BLaER1 treated with 17β-estradiol and CSF1 and Interleukin-3, amounts not matched to agents 10 nM and 100 nM (cell line): ENCODE data around the gene CELA3A.
A peak's percentile ranks its signal among the peaks of the same experiment; 100 is the strongest.
"Not testable (repeated sequence)": the region's sequence is repeated elsewhere in the genome, so short reads cannot be mapped to it uniquely, and the experiment has no call there.

Experiments
- H3K27ac ChIP-seq, 11 experiments: shearing (Covaris generic); formaldehyde crosslinking; 2 replicates each; pipeline ENCODE4 v1.8.1; 2022
- H3K27me3 ChIP-seq, 11 experiments: shearing (Covaris generic); formaldehyde crosslinking; 2 replicates each; pipeline ENCODE4 v1.8.1; 2022
- H3K36me3 ChIP-seq, 11 experiments: shearing (Covaris generic); formaldehyde crosslinking; 2 replicates each; pipeline ENCODE4 v1.8.1; 2022
- H3K4me1 ChIP-seq, 10 experiments: shearing (Covaris generic); formaldehyde crosslinking; 2 replicates each; pipeline ENCODE4 v1.8.1; 2022
- H3K4me2 ChIP-seq, 11 experiments: shearing (Covaris generic); formaldehyde crosslinking; 2 replicates each; pipeline ENCODE4 v1.8.1; 2022
- H3K4me3 ChIP-seq, 10 experiments: shearing (Covaris generic); formaldehyde crosslinking; 2 replicates each; pipeline ENCODE4 v1.8.1; 2022
- H3K9ac ChIP-seq, 11 experiments: shearing (Covaris generic); formaldehyde crosslinking; 2 replicates each; pipeline ENCODE4 v1.8.1; 2022
- H3K9me3 ChIP-seq, 11 experiments: shearing (Covaris generic); formaldehyde crosslinking; replicated peaks in 1 of 11; 2 replicates each; pipeline ENCODE4 v1.8.1; 2022
- H4K20me1 ChIP-seq, 11 experiments: shearing (Covaris generic); formaldehyde crosslinking; 2 replicates each; pipeline ENCODE4 v1.8.1; 2022
- Cebpa-rat ChIP-seq, 11 experiments: shearing (Covaris generic); IDR thresholded peaks; 2 replicates each; pipeline ENCODE4 v1.8.1; 2022

Gene CELA3A

DNA sequence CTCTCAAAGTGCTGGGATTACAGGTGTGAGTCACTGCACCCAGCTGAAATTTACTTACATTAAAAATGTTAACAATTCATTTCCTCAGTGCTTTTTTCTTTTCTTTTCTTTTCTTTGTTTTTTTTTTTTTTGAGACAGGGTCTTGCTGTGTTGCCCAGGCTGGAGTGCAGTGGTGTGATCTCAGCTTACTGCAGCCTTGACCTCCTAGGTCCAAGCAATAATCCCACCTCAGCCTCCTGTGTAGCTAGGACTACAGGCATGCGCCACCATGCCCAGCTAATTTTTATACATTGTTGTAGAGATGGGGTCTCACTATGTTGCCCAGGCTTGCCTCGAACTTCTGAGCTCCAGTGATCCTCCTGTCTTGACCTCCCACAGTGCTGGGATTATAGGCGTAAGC is 2.5 kb downstream of the CELA3A start:
- not testable (repeated sequence) for H3K4me1 ChIP-seq, H3K27ac ChIP-seq, H4K20me1 ChIP-seq, H3K9me3 ChIP-seq, H3K9ac ChIP-seq, H3K36me3 ChIP-seq, H3K4me3 ChIP-seq, H3K27me3 ChIP-seq, H3K4me2 ChIP-seq

GRCh38 chr1:22005261-22006149 is 4.0 kb downstream of the CELA3A start:
- H3K9me3 ChIP-seq, H3K9ac ChIP-seq, H3K27ac ChIP-seq, H3K4me3 ChIP-seq, H3K36me3 ChIP-seq, H3K4me1 ChIP-seq, H4K20me1 ChIP-seq, H3K4me2 ChIP-seq, H3K27me3 ChIP-seq: not testable (repeated sequence)

GRCh38 chr1:22006736-22007135 is 5.3 kb downstream of the CELA3A start:
- not testable (repeated sequence) for H3K4me2 ChIP-seq, H3K36me3 ChIP-seq, H3K27me3 ChIP-seq, H3K27ac ChIP-seq, H4K20me1 ChIP-seq, H3K4me3 ChIP-seq, H3K9me3 ChIP-seq, H3K9ac ChIP-seq, H3K4me1 ChIP-seq

DNA sequence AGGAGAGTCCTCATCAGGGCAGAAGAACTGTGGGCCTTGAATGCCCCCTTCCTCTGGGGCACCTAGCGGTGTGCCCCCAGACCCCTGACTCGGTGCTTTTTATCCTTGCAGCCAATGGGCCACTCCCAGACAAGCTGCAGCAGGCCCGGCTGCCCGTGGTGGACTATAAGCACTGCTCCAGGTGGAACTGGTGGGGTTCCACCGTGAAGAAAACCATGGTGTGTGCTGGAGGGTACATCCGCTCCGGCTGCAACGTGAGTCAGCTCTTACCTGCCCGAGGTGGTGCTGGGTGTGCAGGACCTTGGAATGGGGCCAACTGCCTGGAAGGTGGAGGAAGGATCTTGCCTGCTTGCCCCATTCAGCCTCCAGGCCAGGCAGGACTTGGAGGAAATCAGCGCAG is 5.8 kb downstream of the CELA3A start:
- H3K27ac ChIP-seq, H3K4me1 ChIP-seq, H3K27me3 ChIP-seq, H3K36me3 ChIP-seq, H3K4me2 ChIP-seq, H4K20me1 ChIP-seq, H3K4me3 ChIP-seq, H3K9me3 ChIP-seq, H3K9ac ChIP-seq: not testable (repeated sequence)

- H3K4me2 ChIP-seq, H3K27ac ChIP-seq, H4K20me1 ChIP-seq, H3K4me3 ChIP-seq, H3K4me1 ChIP-seq, H3K27me3 ChIP-seq, H3K9ac ChIP-seq, H3K36me3 ChIP-seq, H3K9me3 ChIP-seq: not testable (repeated sequence)
Observed at GRCh38 chr1:22009566-22009965, 8.1 kb downstream of the CELA3A start.

GRCh38 chr1:22012752-22013151 is 11.3 kb downstream of the CELA3A start:
- not testable (repeated sequence) for H4K20me1 ChIP-seq, H3K36me3 ChIP-seq, H3K9me3 ChIP-seq, H3K27ac ChIP-seq, H3K27me3 ChIP-seq, H3K4me2 ChIP-seq, H3K9ac ChIP-seq, H3K4me3 ChIP-seq
- H3K4me1 ChIP-seq, result peaks cover 0 to 20% (median 5%) of the 10 kb centered on the region in 10 experiments; a peak in 11 of 20 replicates

GRCh38 chr1:22014575-22015206 is 13.2 kb downstream of the CELA3A start:
- H3K36me3 ChIP-seq, H4K20me1 ChIP-seq, H3K9me3 ChIP-seq, H3K27ac ChIP-seq, H3K9ac ChIP-seq, H3K4me3 ChIP-seq, H3K27me3 ChIP-seq, H3K4me2 ChIP-seq: not testable (repeated sequence)
- H3K4me1 ChIP-seq, result peaks cover 14 to 39% (median 22%) of the 10 kb centered on the region in 10 experiments

GRCh38 chr1:22018583-22019559 is 17.4 kb downstream of the CELA3A start:
- H3K9me3 ChIP-seq, result no peaks in the 10 kb centered on the region
- H4K20me1 ChIP-seq, result no peaks in the 10 kb centered on the region
- H3K9ac ChIP-seq, result peak overlapping the region; percentile 56 to 78 (median 74)
- peak overlapping the region; percentile 73 to 95 (median 91) for H3K27ac ChIP-seq
- peak overlapping the region; percentile 68 to 94 (median 85) for H3K4me2 ChIP-seq
- peak in 9 of 11 experiments; percentile 77 to 95 (median 90); a peak in 17 of 22 replicates for TF ChIP-seq Cebpa-rat (IDR thresholded peaks at IDR 0.05)
- peaks cover 38 to 78% (median 57%) of the 10 kb centered on the region in 10 experiments for H3K4me1 ChIP-seq
- H3K36me3 ChIP-seq, result no peaks in the 10 kb centered on the region
- H3K4me3 ChIP-seq, result peak overlapping the region in 6 of 10 experiments; percentile 6 to 37 (median 14); a peak in 6 of 20 replicates
- no peaks in the 10 kb centered on the region for H3K27me3 ChIP-seq

- TF ChIP-seq Cebpa-rat (IDR thresholded peaks at IDR 0.05), result no peak
- H3K27ac ChIP-seq, result peak overlapping the region in 9 of 11 experiments; percentile 2 to 95 (median 90); a peak in 12 of 22 replicates
- no peaks in the 10 kb centered on the region for H3K27me3 ChIP-seq
- H4K20me1 ChIP-seq, result no peaks in the 10 kb centered on the region
- no peaks in the 10 kb centered on the region for H3K9me3 ChIP-seq
- no peak overlapping the region for H3K4me3 ChIP-seq
- H3K4me1 ChIP-seq, result peaks cover 48 to 88% (median 66%) of the 10 kb centered on the region in 10 experiments
- peak overlapping the region in 3 of 11 experiments; percentile 2 to 17 (median 14); a peak in 3 of 22 replicates for H3K9ac ChIP-seq
- H3K4me2 ChIP-seq, result peak overlapping the region in 6 of 11 experiments; percentile 22 to 94 (median 84); a peak in 12 of 22 replicates
- H3K36me3 ChIP-seq, result no peaks in the 10 kb centered on the region
Observed at GRCh38 chr1:22021061-22021460, 19.6 kb downstream of the CELA3A start.
